ENCODE measurements around the gene BMF.

Gene BMF

DNA sequence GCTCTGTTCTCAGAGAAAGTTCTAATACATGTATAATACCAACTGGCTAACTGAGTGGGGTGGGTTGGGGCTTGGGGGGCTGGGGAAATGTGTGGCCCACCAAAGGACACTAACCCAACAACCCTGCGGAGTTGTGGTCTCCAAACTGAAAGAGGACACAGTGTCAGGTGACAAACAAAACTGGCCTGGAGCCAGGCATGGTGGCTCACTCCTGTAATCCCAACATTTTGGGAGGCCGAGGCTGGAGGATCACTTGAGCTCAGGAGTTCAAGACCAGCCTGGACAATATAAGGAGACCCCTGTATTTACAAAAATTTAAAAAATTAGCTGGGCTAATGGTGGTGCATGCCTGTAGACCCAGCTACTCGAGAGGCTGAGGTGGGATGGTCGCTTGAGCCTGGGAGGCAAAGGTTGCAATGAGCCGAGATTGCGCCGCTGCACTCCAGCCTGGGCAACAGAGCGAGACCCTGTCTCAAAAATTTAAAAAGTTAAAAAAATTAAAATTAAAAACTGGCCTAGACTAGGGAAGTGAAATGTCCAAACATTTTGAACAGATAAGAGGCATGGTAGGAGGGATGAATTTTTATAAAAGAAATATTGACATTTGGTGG, 38.0 kb downstream of the BMF start:
- TF ChIP-seq POLR2AphosphoS5 (IDR thresholded peaks at IDR 0.05; ENCODE audit: low read depth) (no peak), GABPA (IDR thresholded peaks at IDR 0.05; ENCODE audit: low read depth) (no peak), SPI1 (IDR thresholded peaks at IDR 0.05; ENCODE audit: borderline replicate concordance, low read depth) (no peak)
- TF ChIP-seq, protein P1, sequence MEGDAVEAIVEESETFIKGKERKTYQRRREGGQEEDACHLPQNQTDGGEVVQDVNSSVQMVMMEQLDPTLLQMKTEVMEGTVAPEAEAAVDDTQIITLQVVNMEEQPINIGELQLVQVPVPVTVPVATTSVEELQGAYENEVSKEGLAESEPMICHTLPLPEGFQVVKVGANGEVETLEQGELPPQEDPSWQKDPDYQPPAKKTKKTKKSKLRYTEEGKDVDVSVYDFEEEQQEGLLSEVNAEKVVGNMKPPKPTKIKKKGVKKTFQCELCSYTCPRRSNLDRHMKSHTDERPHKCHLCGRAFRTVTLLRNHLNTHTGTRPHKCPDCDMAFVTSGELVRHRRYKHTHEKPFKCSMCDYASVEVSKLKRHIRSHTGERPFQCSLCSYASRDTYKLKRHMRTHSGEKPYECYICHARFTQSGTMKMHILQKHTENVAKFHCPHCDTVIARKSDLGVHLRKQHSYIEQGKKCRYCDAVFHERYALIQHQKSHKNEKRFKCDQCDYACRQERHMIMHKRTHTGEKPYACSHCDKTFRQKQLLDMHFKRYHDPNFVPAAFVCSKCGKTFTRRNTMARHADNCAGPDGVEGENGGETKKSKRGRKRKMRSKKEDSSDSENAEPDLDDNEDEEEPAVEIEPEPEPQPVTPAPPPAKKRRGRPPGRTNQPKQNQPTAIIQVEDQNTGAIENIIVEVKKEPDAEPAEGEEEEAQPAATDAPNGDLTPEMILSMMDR (IDR thresholded peaks at IDR 0.05; ENCODE audit: insufficient read depth, low read length) = no peak
- TF ChIP-seq, protein P2, sequence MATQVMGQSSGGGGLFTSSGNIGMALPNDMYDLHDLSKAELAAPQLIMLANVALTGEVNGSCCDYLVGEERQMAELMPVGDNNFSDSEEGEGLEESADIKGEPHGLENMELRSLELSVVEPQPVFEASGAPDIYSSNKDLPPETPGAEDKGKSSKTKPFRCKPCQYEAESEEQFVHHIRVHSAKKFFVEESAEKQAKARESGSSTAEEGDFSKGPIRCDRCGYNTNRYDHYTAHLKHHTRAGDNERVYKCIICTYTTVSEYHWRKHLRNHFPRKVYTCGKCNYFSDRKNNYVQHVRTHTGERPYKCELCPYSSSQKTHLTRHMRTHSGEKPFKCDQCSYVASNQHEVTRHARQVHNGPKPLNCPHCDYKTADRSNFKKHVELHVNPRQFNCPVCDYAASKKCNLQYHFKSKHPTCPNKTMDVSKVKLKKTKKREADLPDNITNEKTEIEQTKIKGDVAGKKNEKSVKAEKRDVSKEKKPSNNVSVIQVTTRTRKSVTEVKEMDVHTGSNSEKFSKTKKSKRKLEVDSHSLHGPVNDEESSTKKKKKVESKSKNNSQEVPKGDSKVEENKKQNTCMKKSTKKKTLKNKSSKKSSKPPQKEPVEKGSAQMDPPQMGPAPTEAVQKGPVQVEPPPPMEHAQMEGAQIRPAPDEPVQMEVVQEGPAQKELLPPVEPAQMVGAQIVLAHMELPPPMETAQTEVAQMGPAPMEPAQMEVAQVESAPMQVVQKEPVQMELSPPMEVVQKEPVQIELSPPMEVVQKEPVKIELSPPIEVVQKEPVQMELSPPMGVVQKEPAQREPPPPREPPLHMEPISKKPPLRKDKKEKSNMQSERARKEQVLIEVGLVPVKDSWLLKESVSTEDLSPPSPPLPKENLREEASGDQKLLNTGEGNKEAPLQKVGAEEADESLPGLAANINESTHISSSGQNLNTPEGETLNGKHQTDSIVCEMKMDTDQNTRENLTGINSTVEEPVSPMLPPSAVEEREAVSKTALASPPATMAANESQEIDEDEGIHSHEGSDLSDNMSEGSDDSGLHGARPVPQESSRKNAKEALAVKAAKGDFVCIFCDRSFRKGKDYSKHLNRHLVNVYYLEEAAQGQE (IDR thresholded peaks at IDR 0.05; ENCODE audit: insufficient replicate concordance, low read depth) = no peak
- no peak overlapping the region; the same call in 1 of the 2 replicates for H3K27ac ChIP-seq (replicated peaks)
- H3K27me3 ChIP-seq (ENCODE audit: insufficient read depth, poor library complexity, severe bottlenecking) = no peaks in the 10 kb centered on the region
- no peak overlapping the region for H3K4me3 ChIP-seq (replicated peaks; ENCODE audit: insufficient read depth, low read length)
- no peak for DNase-seq (ENCODE audit: low read depth in 1 of 2, low spot score in 1 of 2)

DNA sequence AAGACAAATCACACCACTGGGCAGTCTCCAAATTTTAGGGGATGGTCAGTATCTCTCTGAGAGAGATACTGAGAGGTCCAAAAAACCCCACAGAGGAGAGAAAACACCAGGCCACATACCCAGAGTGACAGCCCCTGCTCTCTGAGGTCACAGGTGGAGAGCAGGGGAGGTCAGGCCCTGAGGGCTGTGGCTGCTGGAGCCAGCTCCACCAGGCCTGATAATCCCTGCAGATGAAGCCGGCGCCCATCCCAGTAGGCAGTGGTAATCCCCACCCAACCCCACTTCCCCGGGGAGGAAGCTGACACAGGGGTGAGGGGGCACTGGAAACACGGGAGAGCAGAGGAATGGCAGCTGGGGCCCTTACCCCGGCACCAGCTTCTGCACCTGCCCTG, 38.5 kb downstream of the BMF start:
- H3K27me3 ChIP-seq (ENCODE audit: insufficient read depth, poor library complexity, severe bottlenecking) = no peaks in the 10 kb centered on the region
- TF ChIP-seq SPI1 (IDR thresholded peaks at IDR 0.05; ENCODE audit: borderline replicate concordance, low read depth) (no peak), GABPA (IDR thresholded peaks at IDR 0.05; ENCODE audit: low read depth) (no peak), POLR2AphosphoS5 (IDR thresholded peaks at IDR 0.05; ENCODE audit: low read depth) (no peak)
- TF ChIP-seq, protein P2 (IDR thresholded peaks at IDR 0.05; ENCODE audit: insufficient replicate concordance, low read depth) = no peak
- TF ChIP-seq, protein P1 (IDR thresholded peaks at IDR 0.05; ENCODE audit: insufficient read depth, low read length) = no peak
- H3K4me3 ChIP-seq (replicated peaks; ENCODE audit: insufficient read depth, low read length) = no peak overlapping the region
- no peak for DNase-seq (ENCODE audit: low read depth in 1 of 2, low spot score in 1 of 2)
- H3K27ac ChIP-seq (replicated peaks) = no peak overlapping the region; the same call in 1 of the 2 replicates

DNA sequence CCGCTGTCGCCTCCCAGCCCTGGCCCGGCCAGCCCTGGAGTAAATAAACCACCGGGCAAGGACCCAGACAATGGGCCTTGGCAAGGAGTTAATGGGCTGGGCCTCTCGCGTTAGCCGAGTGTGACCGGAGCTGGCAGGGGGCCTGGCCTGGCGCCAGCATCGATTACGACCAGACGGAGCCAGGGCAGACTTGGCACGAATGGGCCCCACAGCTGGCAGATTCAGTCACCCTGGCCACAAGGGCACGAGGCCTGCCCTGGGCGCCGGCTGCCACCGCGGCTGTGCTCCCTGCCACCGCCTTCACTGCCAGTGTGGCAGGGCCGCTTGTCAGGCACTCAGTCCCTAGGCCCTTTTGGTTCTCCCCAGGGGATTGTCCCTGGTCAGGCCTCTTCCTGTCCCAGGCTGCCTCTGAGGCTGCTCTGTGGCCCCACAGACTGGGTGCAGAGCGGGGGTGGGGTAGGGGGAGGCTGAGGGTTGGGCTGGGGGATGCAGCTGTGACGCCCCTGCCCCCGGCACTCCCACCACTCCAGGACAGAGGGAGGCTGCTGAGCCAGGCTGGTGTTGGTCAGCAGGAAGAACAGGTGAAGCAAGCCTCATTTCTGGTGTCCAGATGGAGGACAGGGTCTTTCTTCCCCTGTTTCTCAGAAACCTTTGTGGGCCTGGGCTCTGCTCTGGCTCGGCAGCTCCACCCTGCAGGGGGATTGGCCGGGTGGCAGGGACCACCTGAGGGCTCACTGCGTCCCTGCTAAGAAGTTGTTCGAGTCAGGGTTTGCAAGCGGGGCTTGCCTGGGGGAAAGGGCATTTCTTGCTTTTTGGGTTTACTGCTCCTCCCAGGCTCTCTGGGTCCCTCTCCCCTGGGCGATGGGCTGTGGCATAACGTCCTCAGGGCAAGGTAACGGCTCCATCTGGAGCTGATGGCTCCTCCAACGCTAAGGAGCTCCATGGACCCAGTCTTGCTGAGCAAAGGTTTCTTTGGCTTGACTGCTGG, 39.2 kb downstream of the BMF start:
- peak in 1 of 2 experiments; percentile 51 for DNase-seq (ENCODE audit: low read depth in 1 of 2, low spot score in 1 of 2)
- Histone ChIP-seq H3K4me3 (replicated peaks; ENCODE audit: insufficient read depth, low read length) (no peak overlapping the region), H3K27ac (replicated peaks) (peak overlapping the region; percentile 56)

More for the DNA sequence above, 39.2 kb downstream of the BMF start:
- no peaks in the 10 kb centered on the region for H3K27me3 ChIP-seq (ENCODE audit: insufficient read depth, poor library complexity, severe bottlenecking)
- 0 out of 2 replicates have a peak, but pooled peaks have one; percentile 52 for TF ChIP-seq POLR2AphosphoS5 (IDR thresholded peaks at IDR 0.05; ENCODE audit: low read depth)
- TF ChIP-seq, protein P1 (IDR thresholded peaks at IDR 0.05; ENCODE audit: insufficient read depth, low read length) = no peak
